ENCODE data around the gene CD2. TPM values are rescaled to one million over a fixed set of nuclear protein-coding genes. Genes with fewer than 3 reads are reported as not detected.

The CD2 gene
- total and polyA plus RNA-seq, 8 donors, result 0.20 to 12.4 (median 0.60) TPM

DNA sequence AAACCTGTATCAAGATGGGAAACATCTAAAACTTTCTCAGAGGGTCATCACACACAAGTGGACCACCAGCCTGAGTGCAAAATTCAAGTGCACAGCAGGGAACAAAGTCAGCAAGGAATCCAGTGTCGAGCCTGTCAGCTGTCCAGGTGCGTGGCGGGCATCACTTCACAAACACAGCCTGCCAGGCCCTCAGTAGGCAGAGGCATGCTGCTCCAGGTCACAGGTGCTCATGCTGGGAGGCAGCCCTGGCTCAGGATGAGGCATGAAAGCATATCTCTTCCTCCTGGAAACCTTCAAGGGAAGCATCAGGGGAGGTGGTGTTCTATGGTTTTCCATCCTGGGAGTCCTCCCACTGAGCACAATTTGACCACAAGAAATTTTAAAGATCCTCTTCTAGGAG, 6.3 kb downstream of the CD2 start:
- no peak for ATAC-seq

DNA sequence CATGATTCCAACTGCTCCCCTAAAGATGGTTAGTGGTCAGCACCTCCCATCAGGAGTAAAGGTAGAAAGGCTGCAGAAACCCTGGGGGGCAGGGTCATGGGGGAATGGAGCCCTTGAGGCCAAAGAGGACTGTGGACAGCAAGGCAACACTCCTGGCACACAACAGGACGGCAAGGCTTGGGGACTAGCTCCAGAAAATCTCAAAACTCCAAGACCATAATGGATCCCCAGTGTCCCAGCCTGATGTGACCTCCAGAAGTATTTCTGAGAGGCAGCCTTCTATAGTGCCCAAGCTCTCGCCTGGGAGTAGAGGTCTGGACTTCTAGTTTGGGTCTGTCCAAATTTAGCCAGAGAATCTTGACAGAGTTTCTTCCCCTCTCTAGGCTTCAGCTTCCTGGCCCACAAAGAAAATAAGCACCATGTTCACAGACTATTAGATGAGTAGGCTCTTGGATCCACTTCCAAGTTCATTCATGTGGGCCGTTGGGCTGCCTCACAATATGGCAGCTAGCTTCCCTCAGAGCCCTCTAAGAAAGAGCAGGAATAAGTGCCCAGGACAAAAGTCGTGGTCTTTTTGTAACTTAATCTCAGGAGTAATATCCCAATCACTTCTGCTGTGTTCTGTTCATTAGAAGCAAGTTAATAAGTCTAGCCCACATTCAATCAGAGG, 6.9 kb downstream of the CD2 start:
- intact Hi-C loops (cut with DNase I), result no loop called here
- Histone ChIP-seq H3K36me3 (no peaks in the 10 kb centered on the region), H3K9me3 (no peaks in the 10 kb centered on the region), H3K4me3 (no peak overlapping the region), H3K27me3 (no peaks in the 10 kb centered on the region), H3K4me1 (peaks cover 0 to 11% of the 10 kb centered on the region in 2 donors), H3K27ac (no peak overlapping the region)
- no peak for DNase-seq
- no peak for ATAC-seq
- TF ChIP-seq, protein P1, sequence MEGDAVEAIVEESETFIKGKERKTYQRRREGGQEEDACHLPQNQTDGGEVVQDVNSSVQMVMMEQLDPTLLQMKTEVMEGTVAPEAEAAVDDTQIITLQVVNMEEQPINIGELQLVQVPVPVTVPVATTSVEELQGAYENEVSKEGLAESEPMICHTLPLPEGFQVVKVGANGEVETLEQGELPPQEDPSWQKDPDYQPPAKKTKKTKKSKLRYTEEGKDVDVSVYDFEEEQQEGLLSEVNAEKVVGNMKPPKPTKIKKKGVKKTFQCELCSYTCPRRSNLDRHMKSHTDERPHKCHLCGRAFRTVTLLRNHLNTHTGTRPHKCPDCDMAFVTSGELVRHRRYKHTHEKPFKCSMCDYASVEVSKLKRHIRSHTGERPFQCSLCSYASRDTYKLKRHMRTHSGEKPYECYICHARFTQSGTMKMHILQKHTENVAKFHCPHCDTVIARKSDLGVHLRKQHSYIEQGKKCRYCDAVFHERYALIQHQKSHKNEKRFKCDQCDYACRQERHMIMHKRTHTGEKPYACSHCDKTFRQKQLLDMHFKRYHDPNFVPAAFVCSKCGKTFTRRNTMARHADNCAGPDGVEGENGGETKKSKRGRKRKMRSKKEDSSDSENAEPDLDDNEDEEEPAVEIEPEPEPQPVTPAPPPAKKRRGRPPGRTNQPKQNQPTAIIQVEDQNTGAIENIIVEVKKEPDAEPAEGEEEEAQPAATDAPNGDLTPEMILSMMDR (IDR thresholded peaks at IDR 0.05), result no peak

More for the DNA sequence above, 6.3 kb downstream of the CD2 start:
- Histone ChIP-seq H3K9me3 (no peaks in the 10 kb centered on the region), H3K4me1 (peaks cover 0 to 5% of the 10 kb centered on the region in 2 donors), H3K27ac (no peak overlapping the region), H3K27me3 (no peaks in the 10 kb centered on the region), H3K4me3 (no peak overlapping the region), H3K36me3 (no peaks in the 10 kb centered on the region)
- DNase-seq, result no peak
- TF ChIP-seq, protein P1 (IDR thresholded peaks at IDR 0.05), result no peak
- intact Hi-C loops (cut with DNase I), result no loop called here

GRCh38 chr1:116762281-116762680, 8.1 kb downstream of the CD2 start:
- ATAC-seq (no peak), DNase-seq (no peak)
- no peaks in the 10 kb centered on the region for H3K9me3 ChIP-seq
- TF ChIP-seq, protein P1 (IDR thresholded peaks at IDR 0.05), result no peak
- no peaks in the 10 kb centered on the region for H3K27me3 ChIP-seq
- H3K36me3 ChIP-seq, result no peaks in the 10 kb centered on the region
- H3K4me1 ChIP-seq, result peaks cover 0 to 16% of the 10 kb centered on the region in 2 donors
- H3K4me3 ChIP-seq, result no peak overlapping the region
- H3K27ac ChIP-seq, result no peak overlapping the region
- intact Hi-C loops (cut with DNase I), result no loop called here

- H3K27ac ChIP-seq, result peak overlapping the region in 1 of 2 donors; percentile 10
- no peak for ATAC-seq
- no peak overlapping the region for H3K4me3 ChIP-seq
- intact Hi-C loops (cut with DNase I), result no loop called here
- no peak for DNase-seq
- H3K27me3 ChIP-seq, result no peaks in the 10 kb centered on the region
- TF ChIP-seq, protein P1 (IDR thresholded peaks at IDR 0.05), result no peak
- no peaks in the 10 kb centered on the region for H3K9me3 ChIP-seq
- no peaks in the 10 kb centered on the region for H3K36me3 ChIP-seq
- peaks cover 0 to 16% of the 10 kb centered on the region in 2 donors for H3K4me1 ChIP-seq
Measured at GRCh38 chr1:116762781-116763115, 8.5 kb downstream of the CD2 start.

DNA sequence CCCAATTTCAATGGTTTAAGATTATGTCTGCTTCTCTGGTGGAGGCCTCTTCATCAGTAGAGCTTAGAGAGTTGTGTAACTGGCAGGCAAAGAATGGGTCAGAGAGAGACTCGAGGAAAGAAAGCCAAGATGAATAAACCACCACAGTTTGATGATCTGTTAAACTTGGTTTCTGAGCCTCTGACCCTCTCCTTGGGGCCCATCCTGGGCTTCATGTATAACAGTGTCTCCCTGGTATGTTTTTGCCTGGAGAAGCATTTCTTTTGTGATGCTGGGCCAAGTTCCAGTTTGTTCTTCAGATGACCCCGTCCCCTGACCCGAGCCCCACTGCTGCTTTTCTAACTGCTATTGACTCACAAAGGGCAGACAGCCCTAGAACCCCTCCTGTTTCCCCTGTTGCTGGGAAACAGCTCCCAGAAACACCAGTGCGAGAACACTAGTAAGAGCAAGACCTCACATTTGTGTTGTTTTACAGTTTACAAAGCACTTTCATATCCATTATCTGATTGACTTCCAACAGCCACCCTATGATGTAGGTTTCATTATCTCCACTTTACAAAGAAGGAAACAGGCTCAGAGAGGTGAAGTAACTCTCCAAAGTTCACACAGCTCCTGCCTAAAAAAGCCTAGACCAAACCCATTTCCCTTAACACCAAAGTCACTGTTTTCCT, 9.0 kb downstream of the CD2 start:
- Histone ChIP-seq H3K27ac (peak overlapping the region in 1 of 2 donors; percentile 10), H3K9me3 (no peaks in the 10 kb centered on the region), H3K36me3 (no peaks in the 10 kb centered on the region), H3K27me3 (no peaks in the 10 kb centered on the region), H3K4me1 (peaks cover 0 to 16% of the 10 kb centered on the region in 2 donors), H3K4me3 (no peak overlapping the region)
- TF ChIP-seq, protein P1 (IDR thresholded peaks at IDR 0.05), result no peak
- peak; percentile 55 for ATAC-seq
- peak in 2 of 4 donors; percentile 56 to 82 for DNase-seq
- intact Hi-C loops (cut with DNase I), result no loop called here

Data from left lung (tissue), 10 donors.